Measurements from ENCODE around the gene SLC9A7. TPM values are rescaled to one million over a fixed set of nuclear protein-coding genes. Genes with fewer than 3 reads are reported as not detected.
"Not testable (repeated sequence)": the region's sequence is repeated elsewhere in the genome, so short reads cannot be mapped to it uniquely, and the experiment has no call there.

SLC9A7 gene
- total RNA-seq, 1 donor from 2014 or later: 11.4 TPM

DNA sequence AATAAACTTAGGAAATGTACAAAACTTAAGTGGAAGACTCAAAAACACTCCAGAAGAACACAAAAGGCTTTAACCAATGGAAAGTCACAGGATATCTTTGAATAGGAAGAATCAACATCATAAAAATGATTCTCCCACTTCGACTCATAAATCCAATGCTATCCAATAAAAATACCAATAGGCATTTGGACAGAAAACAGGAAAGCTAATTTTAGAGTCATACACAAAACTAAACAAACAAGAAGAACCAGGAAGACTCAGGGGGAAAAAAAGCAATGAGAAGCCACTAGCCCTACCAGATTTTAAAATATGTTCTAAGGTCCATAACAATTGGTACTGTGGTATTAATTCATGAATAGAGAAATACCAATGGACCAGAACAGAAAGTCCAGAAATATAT is 28.2 kb downstream of the SLC9A7 start:
- DNase-seq (ENCODE audit: low spot score): no peak
- Mint-ChIP-seq H3K27ac (ENCODE audit: unreplicated experiment) (no peak overlapping the region), H3K4me1 (ENCODE audit: unreplicated experiment) (peaks cover 2% of the 10 kb centered on the region), H3K4me3 (ENCODE audit: unreplicated experiment) (no peak overlapping the region), H3K36me3 (ENCODE audit: low read depth, unreplicated experiment) (peaks cover 2% of the 10 kb centered on the region), H3K27me3 (ENCODE audit: unreplicated experiment) (peaks cover 3% of the 10 kb centered on the region), H3K9me3 (ENCODE audit: unreplicated experiment) (no peaks in the 10 kb centered on the region)
- TF ChIP-seq, protein P1, sequence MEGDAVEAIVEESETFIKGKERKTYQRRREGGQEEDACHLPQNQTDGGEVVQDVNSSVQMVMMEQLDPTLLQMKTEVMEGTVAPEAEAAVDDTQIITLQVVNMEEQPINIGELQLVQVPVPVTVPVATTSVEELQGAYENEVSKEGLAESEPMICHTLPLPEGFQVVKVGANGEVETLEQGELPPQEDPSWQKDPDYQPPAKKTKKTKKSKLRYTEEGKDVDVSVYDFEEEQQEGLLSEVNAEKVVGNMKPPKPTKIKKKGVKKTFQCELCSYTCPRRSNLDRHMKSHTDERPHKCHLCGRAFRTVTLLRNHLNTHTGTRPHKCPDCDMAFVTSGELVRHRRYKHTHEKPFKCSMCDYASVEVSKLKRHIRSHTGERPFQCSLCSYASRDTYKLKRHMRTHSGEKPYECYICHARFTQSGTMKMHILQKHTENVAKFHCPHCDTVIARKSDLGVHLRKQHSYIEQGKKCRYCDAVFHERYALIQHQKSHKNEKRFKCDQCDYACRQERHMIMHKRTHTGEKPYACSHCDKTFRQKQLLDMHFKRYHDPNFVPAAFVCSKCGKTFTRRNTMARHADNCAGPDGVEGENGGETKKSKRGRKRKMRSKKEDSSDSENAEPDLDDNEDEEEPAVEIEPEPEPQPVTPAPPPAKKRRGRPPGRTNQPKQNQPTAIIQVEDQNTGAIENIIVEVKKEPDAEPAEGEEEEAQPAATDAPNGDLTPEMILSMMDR (IDR thresholded peaks at IDR 0.05; ENCODE audit: unreplicated experiment): no peak

DNA sequence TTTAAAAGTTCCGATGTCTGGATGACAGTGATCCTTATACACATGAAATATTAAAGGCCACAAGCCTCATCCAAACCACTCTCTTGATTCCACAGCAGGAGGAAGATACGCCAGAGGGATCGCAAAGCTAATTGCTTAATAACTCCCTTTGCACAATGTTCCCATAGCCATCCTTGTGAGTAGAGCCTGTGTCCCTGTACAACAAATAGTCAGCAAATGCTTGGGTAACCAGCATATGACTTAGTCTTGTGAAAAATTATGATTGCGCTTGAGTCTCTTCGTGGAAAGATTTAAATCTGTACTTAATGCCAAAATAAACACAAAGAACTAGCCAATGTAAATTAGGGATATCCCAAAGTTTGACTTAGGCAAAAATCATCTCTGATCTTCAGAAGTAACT is 31.5 kb downstream of the SLC9A7 start:
- no peaks in the 10 kb centered on the region for H3K9me3 Mint-ChIP-seq (ENCODE audit: unreplicated experiment)
- DNase-seq (ENCODE audit: low spot score): no peak
- TF ChIP-seq, protein P1 (IDR thresholded peaks at IDR 0.05; ENCODE audit: unreplicated experiment): no peak
- no peak overlapping the region for H3K27ac Mint-ChIP-seq (ENCODE audit: unreplicated experiment)
- H3K27me3 Mint-ChIP-seq (ENCODE audit: unreplicated experiment): peaks cover 3% of the 10 kb centered on the region
- H3K36me3 Mint-ChIP-seq (ENCODE audit: low read depth, unreplicated experiment): no peaks in the 10 kb centered on the region
- no peaks in the 10 kb centered on the region for H3K4me1 Mint-ChIP-seq (ENCODE audit: unreplicated experiment)
- no peak overlapping the region for H3K4me3 Mint-ChIP-seq (ENCODE audit: unreplicated experiment)

DNA sequence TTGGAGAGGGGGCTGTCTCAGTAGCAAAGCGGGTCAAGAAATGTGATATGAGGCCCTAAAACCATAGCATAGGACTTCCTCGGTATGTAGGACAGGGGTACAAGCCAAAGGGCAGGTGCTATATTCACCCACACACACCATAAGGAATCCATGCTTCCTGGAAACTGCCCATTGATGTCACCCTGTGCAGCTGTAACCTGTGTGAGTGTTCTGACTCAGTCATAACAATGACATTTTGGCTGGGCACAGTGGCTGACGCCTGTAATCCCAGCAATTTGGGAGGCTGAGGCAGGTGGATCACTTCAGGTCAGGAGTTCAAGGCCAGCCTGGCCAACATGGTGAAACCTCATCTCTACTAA is 35.4 kb downstream of the SLC9A7 start:
- not testable (repeated sequence) for H3K4me3 Mint-ChIP-seq (ENCODE audit: unreplicated experiment); H3K27ac Mint-ChIP-seq (ENCODE audit: unreplicated experiment); H3K27me3 Mint-ChIP-seq (ENCODE audit: unreplicated experiment); DNase-seq (ENCODE audit: low spot score); H3K9me3 Mint-ChIP-seq (ENCODE audit: unreplicated experiment); H3K4me1 Mint-ChIP-seq (ENCODE audit: unreplicated experiment); H3K36me3 Mint-ChIP-seq (ENCODE audit: low read depth, unreplicated experiment)

DNA sequence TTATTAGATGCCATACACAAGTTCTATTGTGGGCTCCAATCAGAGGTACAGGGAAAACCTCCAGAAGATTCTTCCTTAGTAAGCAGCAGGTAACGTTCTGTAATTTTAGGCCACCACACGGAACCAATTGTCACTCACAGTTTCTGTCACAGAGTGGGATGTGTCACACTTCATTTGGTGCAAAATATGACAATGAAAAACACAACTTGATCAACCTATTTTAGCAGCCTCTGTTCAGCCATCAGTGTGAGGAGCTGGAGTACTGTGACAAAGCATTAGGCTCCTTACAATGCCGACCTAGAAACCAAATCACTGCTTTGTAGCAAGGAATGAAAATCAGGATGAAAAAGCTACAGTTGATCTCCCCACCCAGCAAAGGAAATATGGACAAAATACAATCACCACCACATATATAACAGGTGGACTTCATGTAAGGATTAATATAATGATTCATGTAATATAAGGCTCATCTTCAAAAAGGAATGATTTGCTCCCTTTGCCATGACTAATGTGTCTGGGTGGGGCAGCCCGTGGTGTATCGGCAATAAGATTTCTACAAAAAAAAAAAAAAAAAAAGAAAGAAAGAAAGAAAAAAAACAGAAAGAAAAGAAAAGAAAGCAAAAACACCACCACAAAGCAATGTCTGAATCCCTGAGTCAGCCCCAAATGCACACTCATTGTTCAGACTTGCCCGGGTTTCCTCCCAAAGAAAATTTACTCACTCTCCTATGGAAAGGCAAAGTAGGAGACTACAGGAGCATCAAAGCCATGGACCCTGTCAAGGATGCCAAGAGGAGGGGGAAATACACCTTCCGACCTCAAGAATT is 36.0 kb downstream of the SLC9A7 start:
- Mint-ChIP-seq H3K9me3 (ENCODE audit: unreplicated experiment) (no peaks in the 10 kb centered on the region), H3K27ac (ENCODE audit: unreplicated experiment) (no peak overlapping the region)
- DNase-seq (ENCODE audit: low spot score): no peak

DNA sequence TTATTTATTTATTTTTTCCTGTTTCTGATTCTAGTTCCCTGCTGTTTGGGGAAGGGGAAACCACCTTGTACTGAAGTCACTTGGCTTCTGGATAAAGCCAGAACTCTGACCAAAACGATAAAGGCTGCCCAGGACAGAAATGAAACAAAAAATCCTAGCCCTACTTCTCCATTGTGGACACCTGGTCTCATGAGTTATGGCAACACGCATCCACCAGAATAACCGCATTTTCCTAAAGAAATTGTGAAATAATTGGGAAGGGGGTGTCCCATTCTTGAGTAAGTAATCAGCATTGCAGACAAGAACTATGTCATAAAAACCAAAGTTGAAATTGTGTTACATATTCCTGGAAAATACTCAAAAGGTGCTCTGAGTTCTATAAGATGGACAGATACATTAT is 42.1 kb downstream of the SLC9A7 start:
- H3K4me3 Mint-ChIP-seq (ENCODE audit: unreplicated experiment): no peak overlapping the region
- DNase-seq (ENCODE audit: low spot score): no peak
- no peaks in the 10 kb centered on the region for H3K9me3 Mint-ChIP-seq (ENCODE audit: unreplicated experiment)
- H3K36me3 Mint-ChIP-seq (ENCODE audit: low read depth, unreplicated experiment): no peaks in the 10 kb centered on the region
- no peak overlapping the region for H3K27ac Mint-ChIP-seq (ENCODE audit: unreplicated experiment)
- TF ChIP-seq, protein P1 (IDR thresholded peaks at IDR 0.05; ENCODE audit: unreplicated experiment): no peak
- peaks cover 1% of the 10 kb centered on the region for H3K4me1 Mint-ChIP-seq (ENCODE audit: unreplicated experiment)
- no peaks in the 10 kb centered on the region for H3K27me3 Mint-ChIP-seq (ENCODE audit: unreplicated experiment)

More for the DNA sequence above, 36.0 kb downstream of the SLC9A7 start:
- H3K27me3 Mint-ChIP-seq (ENCODE audit: unreplicated experiment): peaks cover 3% of the 10 kb centered on the region
- TF ChIP-seq, protein P1 (IDR thresholded peaks at IDR 0.05; ENCODE audit: unreplicated experiment): no peak
- no peaks in the 10 kb centered on the region for H3K4me1 Mint-ChIP-seq (ENCODE audit: unreplicated experiment)
- no peak overlapping the region for H3K4me3 Mint-ChIP-seq (ENCODE audit: unreplicated experiment)
- no peaks in the 10 kb centered on the region for H3K36me3 Mint-ChIP-seq (ENCODE audit: low read depth, unreplicated experiment)
